Epithelial cell of proximal tubule (primary cell): Measurements from ENCODE around the gene GTF2I. TPM values are rescaled to one million over a fixed set of nuclear protein-coding genes. Genes with fewer than 3 reads are reported as not detected.

Source experiments
- DNase-seq: peaks from one replicate; pipeline ENCODE4 v3.0.0-alpha.2; 2011; ENCODE audit warnings: low read depth
- H3K4me3 ChIP-seq: 2 replicates; pipeline ENCODE4 v1.5.1; 2011; ENCODE audit warnings: low read depth, mild to moderate bottlenecking, low read length
- CTCF ChIP-seq: conservative IDR thresholded peaks from 2 replicates; pipeline ENCODE4 v1.5.1; 2012; ENCODE audit warnings: low read depth, mild to moderate bottlenecking, low read length
- total RNA-seq: library from RNA; depleted of rRNA; stranded (reverse); fragments of >200 nt; gene quantifications from 2 replicates; pipeline ENCODE4 v1.2.3, GENCODE V29; 2015

Gene GTF2I
- total RNA-seq, 1 donor from 2014 or later = 101 TPM

GRCh38 chr7:74708569-74709275 is 51.2 kb downstream of the GTF2I start:
- TF ChIP-seq CTCF = no peak
- DNase-seq = no peak
- no peak overlapping the region for H3K4me3 ChIP-seq

DNA sequence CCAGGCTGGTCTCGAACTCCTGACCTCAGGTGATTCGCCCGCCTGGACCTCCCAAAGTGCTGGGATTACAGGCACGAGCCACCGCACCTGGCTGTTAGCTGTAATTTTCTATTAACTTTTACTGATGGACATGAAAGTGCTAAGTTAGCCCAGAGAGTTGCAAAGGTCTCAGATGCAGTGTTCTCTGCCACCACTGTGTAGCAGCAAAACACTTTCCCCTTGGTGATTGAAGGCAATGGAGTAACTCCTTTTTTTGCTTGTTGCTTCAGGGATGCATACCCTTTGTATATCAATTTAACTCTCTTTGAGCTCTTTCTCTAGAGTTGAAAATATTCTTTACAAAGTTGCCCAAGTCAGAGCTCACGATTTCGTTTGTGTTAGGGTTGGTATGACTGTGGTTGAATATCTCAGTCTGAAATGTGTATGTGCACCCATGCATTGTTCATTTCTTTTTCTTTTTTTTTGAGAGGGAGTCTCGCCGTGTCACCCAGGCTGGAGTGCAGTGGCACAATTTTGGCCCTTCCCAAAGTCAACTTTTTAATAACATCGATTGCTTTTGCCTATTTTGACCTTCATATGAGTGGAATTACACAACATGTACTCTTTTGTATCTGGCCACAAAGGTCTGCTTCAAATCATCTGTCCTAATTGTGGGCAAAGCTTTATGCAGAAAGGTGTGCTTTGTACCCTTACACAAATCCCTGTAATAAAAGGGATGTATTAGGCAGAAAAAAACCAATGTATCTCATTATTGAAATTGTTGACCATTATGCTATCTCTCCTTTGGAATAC is 52.6 kb downstream of the GTF2I start:
- peak; percentile 13 for TF ChIP-seq CTCF
- DNase-seq = no peak
- H3K4me3 ChIP-seq = no peak overlapping the region

- no peak for TF ChIP-seq CTCF
- no peak overlapping the region for H3K4me3 ChIP-seq
These were observed 56.0 kb downstream of the GTF2I start for GRCh38 chr7:74713567-74713966.

GRCh38 chr7:74717889-74718288 is 60.4 kb downstream of the GTF2I start:
- H3K4me3 ChIP-seq = no peak overlapping the region
- no peak for TF ChIP-seq CTCF
- DNase-seq = no peak

More at GRCh38 chr7:74713567-74713966, 56.0 kb downstream of the GTF2I start:
- DNase-seq = no peak

DNA sequence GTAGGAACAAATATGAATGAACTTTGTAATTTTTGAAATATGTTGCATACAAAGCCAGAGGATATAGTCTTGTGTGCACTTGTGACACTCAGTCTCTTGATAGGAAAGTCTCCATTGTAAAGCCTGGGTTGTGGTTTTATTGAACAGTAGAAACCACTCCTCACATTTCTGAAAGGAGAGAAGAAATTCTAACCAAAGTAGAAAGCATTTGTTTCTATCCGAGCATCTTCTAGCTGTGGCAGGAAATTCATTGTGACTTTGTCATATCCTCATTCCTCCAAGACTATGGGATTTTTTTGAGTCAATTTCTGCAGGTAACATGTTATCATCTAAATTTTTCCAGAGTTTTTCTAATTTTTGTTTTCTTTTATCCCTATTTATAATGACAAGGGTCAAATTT is 60.8 kb downstream of the GTF2I start:
- DNase-seq = no peak
- no peak for TF ChIP-seq CTCF
- no peak overlapping the region for H3K4me3 ChIP-seq

GRCh38 chr7:74722153-74722552 is 64.6 kb downstream of the GTF2I start:
- no peak overlapping the region for H3K4me3 ChIP-seq
- TF ChIP-seq CTCF = no peak
- DNase-seq = no peak

DNA sequence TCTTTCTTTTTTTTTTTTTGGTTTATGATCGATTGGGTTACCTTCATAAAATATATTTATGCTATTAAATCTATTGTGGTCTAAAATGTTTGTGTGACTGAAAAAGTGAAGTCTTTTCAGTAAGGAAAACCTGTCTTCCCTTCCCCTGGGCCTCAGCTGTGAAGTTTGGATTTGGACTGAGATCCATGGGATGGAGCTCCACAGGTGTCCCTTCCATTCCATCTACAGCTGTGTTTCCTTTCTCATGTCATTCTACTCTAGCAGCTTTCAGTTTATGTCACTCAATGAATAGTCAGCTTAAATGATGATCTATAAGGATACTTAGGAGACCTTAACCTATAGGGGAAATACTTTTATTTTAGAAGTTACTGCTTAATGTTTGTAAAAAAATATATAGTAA is 68.3 kb downstream of the GTF2I start:
- no peak overlapping the region for H3K4me3 ChIP-seq
- no peak for DNase-seq
- no peak for TF ChIP-seq CTCF
